Ishikawa (cell line): ENCODE data around the gene MUC4.

Experiments used
- CEBPB ChIP-seq: IDR thresholded peaks from 2 replicates; pipeline ENCODE4 v1.6.1; 2012
- CREB1 ChIP-seq: IDR thresholded peaks from 2 replicates; pipeline ENCODE4 v1.6.1; 2012; ENCODE audit warnings: low read depth
- EGR1 ChIP-seq: IDR thresholded peaks from 2 replicates; pipeline ENCODE4 v1.6.1; 2012
- EP300 ChIP-seq: IDR thresholded peaks from 2 replicates; pipeline ENCODE4 v1.6.1; 2012; ENCODE audit warnings: borderline replicate concordance
- FOXM1 ChIP-seq: IDR thresholded peaks from 2 replicates; pipeline ENCODE4 v1.6.1; 2012; ENCODE audit warnings: low read depth, borderline replicate concordance
- MAX ChIP-seq: IDR thresholded peaks from 2 replicates; pipeline ENCODE4 v1.6.1; 2012
- NFIC ChIP-seq: IDR thresholded peaks from 2 replicates; pipeline ENCODE4 v1.6.1; 2012
- RAD21 ChIP-seq: IDR thresholded peaks from 2 replicates; pipeline ENCODE4 v1.6.1; 2012; ENCODE audit warnings: low read depth
- REST ChIP-seq: IDR thresholded peaks from 2 replicates; pipeline ENCODE4 v1.6.1; 2012; ENCODE audit warnings: low read depth, mild to moderate bottlenecking
- TAF1 ChIP-seq: IDR thresholded peaks from 2 replicates; pipeline ENCODE4 v1.6.1; 2012; ENCODE audit warnings: low read depth, mild to moderate bottlenecking
- TCF12 ChIP-seq: IDR thresholded peaks from 2 replicates; pipeline ENCODE4 v1.6.1; 2012; ENCODE audit warnings: low read depth
- TEAD4 ChIP-seq: IDR thresholded peaks from 2 replicates; pipeline ENCODE4 v1.6.1; 2012
- USF1 ChIP-seq: IDR thresholded peaks from 2 replicates; pipeline ENCODE4 v1.6.1; 2012
- YY1 ChIP-seq: IDR thresholded peaks from 2 replicates; pipeline ENCODE4 v1.6.1; 2012; ENCODE audit warnings: low read depth
- ZBTB7A ChIP-seq: IDR thresholded peaks from 2 replicates; pipeline ENCODE4 v1.6.1; 2012; ENCODE audit warnings: low read depth

The MUC4 gene

GRCh38 chr3:195746346-195746745, 65.4 kb downstream of the MUC4 start:
- TF ChIP-seq FOXM1 (no peak), EP300 (no peak), MAX (no peak), REST (no peak), CREB1 (no peak), USF1 (no peak), EGR1 (no peak), RAD21 (no peak)

GRCh38 chr3:195744437-195744836, 67.3 kb downstream of the MUC4 start:
- TF ChIP-seq NFIC, result no peak
- TF ChIP-seq TAF1, result no peak
- TF ChIP-seq REST, result no peak
- no peak for TF ChIP-seq FOXM1
- no peak for TF ChIP-seq EGR1
- no peak for TF ChIP-seq MAX
- TF ChIP-seq TEAD4, result no peak
- TF ChIP-seq YY1, result no peak
- TF ChIP-seq EP300, result no peak

GRCh38 chr3:195739561-195740111, 72.1 kb downstream of the MUC4 start:
- no peak for TF ChIP-seq EGR1
- no peak for TF ChIP-seq RAD21
- no peak for TF ChIP-seq USF1
- TF ChIP-seq CREB1, result no peak
- no peak for TF ChIP-seq TEAD4
- TF ChIP-seq NFIC, result no peak
- TF ChIP-seq REST, result no peak
- no peak for TF ChIP-seq FOXM1
- TF ChIP-seq TCF12, result no peak
- TF ChIP-seq MAX, result no peak
- no peak for TF ChIP-seq TAF1
- no peak for TF ChIP-seq ZBTB7A
- no peak for TF ChIP-seq CEBPB
- TF ChIP-seq YY1, result no peak
- TF ChIP-seq EP300, result no peak

- TF ChIP-seq USF1 (no peak), EGR1 (no peak), FOXM1 (no peak), YY1 (no peak), NFIC (no peak), RAD21 (no peak), TEAD4 (no peak), MAX (no peak)
These were observed 73.3 kb downstream of the MUC4 start for GRCh38 chr3:195738274-195739044.
